MG63 (cell line): ENCODE measurements around the gene LAMA4. TPM values are rescaled to one million over a fixed set of nuclear protein-coding genes. Genes with fewer than 3 reads are reported as not detected.

Experiments used
- DNase-seq: peaks from one replicate; pipeline ENCODE4 v3.0.0-alpha.2; 2020
- H3K27me3 ChIP-seq: fragments of 250-450 bp; sonication (Bioruptor Pico); 2 replicates; pipeline ENCODE4 v1.5.1; 2020; ENCODE audit warnings: mild to moderate bottlenecking, moderate library complexity
- H3K36me3 ChIP-seq: fragments of 250-450 bp; sonication (Bioruptor Pico); 2 replicates; pipeline ENCODE4 v1.5.1; 2020; ENCODE audit warnings: mild to moderate bottlenecking, moderate library complexity
- H3K4me3 ChIP-seq: fragments of 250-450 bp; sonication (Bioruptor Pico); 2 replicates; pipeline ENCODE4 v1.5.1; 2020; ENCODE audit warnings: mild to moderate bottlenecking, moderate library complexity
- H3K9me3 ChIP-seq: fragments of 250-450 bp; sonication (Bioruptor Pico); 2 replicates; pipeline ENCODE4 v1.5.1; 2020; ENCODE audit warnings: mild to moderate bottlenecking, moderate library complexity
- total RNA-seq: library from RNA; depleted of rRNA; stranded (reverse); fragments of >200 nt; shearing (Covaris generic); gene quantifications from 2 replicates; pipeline ENCODE4 v1.2.3, GENCODE V29; 2014; ENCODE audit warnings: low replicate concordance

The LAMA4 gene
- total RNA-seq, 1 experiment from 2014 or later: 13.0 TPM

DNA sequence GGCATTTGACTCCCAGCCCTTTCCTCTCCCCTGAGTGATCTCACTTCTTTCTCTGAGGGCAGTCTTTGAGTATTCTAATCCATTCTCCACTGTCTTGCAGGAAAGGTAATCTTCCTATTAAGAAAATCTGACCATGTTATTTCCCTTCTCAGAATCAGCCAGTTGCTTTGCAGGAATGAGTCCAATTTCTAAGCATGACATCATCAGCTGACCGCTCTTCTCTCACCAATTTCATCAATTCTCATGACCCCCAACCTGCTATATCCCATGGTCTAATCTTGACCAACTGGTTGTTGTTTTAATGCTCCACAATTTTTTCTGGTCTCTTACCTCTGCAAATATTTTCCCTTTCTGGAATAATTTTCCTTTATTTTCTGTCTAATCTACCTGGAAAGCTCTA, 93.6 kb downstream of the LAMA4 start:
- Histone ChIP-seq H3K9me3 (no peaks in the 10 kb centered on the region), H3K36me3 (peaks cover 16% of the 10 kb centered on the region), H3K27me3 (no peaks in the 10 kb centered on the region), H3K4me3 (no peak overlapping the region)
- no peak for DNase-seq

DNA sequence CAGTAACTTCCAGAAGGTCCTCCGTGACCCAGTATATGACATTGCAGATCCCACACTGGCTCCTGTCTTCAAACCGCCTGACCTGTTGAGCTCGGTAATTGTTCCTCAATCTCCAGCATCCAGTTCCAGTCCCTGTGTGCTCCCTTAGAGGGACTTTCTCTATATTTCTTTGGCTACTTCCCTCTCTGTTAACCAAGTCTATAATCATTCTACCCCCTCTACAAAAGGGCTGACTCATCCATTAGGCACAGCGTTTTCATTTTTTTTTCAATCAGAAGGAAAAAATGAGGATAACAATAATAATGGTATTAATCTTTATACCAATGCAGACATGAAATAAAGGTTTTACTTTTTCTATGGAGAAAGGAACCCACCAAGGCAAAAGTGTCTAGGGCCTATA, 97.7 kb downstream of the LAMA4 start:
- Histone ChIP-seq H3K27me3 (no peaks in the 10 kb centered on the region), H3K36me3 (peaks cover 5% of the 10 kb centered on the region; the same call in 1 of the 2 replicates), H3K9me3 (no peaks in the 10 kb centered on the region), H3K4me3 (no peak overlapping the region)
- DNase-seq: no peak

DNA sequence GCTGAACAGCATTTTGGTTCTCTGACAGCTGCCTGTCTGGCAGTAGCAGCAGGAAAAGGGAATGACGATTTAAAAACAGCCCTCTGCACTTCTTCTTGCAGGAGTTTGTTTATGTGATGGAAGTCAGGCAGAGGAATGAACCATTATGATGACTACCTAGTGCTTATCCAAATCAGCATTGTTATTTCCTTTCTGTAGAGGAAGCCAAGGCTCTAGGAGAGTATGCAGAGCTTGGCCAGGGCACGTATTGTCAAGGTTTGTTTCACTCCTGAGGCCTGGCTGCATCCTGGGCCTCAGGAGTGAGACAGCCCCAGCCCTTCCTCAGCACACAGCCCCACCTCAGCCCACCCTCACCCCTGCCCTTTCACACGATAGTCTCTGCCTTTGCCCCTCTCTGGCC, 98.5 kb downstream of the LAMA4 start:
- peaks cover 5% of the 10 kb centered on the region; the same call in 1 of the 2 replicates for H3K36me3 ChIP-seq
- no peaks in the 10 kb centered on the region for H3K9me3 ChIP-seq
- no peaks in the 10 kb centered on the region for H3K27me3 ChIP-seq
- no peak overlapping the region for H3K4me3 ChIP-seq
- peak; percentile 47 for DNase-seq

DNA sequence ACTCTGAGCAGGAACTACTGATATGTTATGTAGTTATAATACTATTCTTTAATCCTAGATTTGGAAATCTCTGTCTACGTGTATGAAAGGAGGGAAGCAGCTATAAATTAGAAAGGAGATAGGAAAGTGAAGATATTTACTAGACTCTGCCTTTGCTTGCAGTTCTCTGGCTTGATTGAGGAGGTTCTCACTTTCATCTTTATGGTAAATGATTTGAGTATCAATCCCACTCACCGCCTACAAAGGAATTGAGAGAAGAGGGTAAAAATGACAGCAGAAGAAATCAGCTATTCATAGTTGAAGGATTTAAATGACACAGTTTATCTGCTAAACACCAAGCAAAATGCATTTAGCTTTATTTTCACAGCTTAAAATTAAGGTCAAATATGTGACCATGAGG, 99.7 kb downstream of the LAMA4 start:
- peaks cover 5% of the 10 kb centered on the region; the same call in 1 of the 2 replicates for H3K36me3 ChIP-seq
- no peak for DNase-seq
- H3K4me3 ChIP-seq: no peak overlapping the region
- no peaks in the 10 kb centered on the region for H3K9me3 ChIP-seq
- no peaks in the 10 kb centered on the region for H3K27me3 ChIP-seq

DNA sequence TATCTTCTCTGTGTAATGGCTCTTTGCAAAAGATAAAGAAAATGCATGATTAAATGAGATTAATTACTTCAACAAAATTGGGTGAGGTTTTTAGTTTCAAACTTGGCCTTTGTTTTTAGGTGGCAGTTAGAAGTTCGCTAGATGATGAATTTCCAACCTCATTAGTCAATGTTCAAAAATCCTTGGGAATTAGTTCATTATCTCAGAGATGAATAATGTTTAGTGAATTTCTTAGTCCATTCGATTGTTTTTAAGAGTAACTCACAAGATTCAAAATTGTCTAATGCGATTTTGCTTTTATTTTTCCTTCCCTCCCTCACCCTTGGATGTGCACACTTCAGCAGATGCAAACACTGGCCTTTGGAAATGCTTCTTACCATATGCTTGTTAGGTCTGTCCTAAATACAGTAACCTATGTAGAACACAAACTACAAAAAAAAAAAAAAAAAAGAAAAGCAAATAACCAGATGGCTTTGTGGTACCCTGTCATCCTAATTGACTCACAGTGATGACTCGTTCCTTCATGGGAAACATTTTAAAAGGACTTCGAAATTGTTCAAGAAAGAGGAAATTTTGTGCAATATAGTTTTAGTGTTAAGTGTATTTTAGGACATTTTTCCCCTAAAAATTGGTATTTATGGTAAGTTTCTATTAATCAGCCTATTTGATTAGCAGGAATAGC, 100.3 kb downstream of the LAMA4 start:
- H3K4me3 ChIP-seq: no peak overlapping the region
- H3K9me3 ChIP-seq: no peaks in the 10 kb centered on the region
- H3K36me3 ChIP-seq: peaks cover 5% of the 10 kb centered on the region; the same call in 1 of the 2 replicates
- DNase-seq: no peak
- no peaks in the 10 kb centered on the region for H3K27me3 ChIP-seq

DNA sequence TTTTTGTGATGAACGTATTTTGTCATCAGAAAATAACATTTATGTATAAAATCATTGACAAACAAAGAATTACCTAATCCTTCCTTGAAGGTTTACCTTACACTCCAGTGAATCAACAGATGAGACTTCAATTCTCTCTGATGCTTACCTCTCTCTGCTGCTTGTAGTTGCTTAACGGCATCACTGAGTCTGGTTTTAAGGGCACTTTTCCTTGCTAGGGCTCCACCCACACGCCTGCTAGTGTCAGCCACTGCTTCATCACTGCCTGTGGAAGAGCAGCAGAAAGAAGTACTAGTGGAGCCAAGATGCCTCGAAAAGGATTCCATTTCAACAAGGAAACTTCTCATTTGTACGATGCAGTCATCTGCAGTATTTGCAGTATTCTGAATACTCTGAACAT, 104.0 kb downstream of the LAMA4 start:
- no peak for DNase-seq
- H3K9me3 ChIP-seq: no peaks in the 10 kb centered on the region
- no peak overlapping the region for H3K4me3 ChIP-seq
- H3K27me3 ChIP-seq: no peaks in the 10 kb centered on the region
- H3K36me3 ChIP-seq: peaks cover 13% of the 10 kb centered on the region; the same call in 1 of the 2 replicates

DNA sequence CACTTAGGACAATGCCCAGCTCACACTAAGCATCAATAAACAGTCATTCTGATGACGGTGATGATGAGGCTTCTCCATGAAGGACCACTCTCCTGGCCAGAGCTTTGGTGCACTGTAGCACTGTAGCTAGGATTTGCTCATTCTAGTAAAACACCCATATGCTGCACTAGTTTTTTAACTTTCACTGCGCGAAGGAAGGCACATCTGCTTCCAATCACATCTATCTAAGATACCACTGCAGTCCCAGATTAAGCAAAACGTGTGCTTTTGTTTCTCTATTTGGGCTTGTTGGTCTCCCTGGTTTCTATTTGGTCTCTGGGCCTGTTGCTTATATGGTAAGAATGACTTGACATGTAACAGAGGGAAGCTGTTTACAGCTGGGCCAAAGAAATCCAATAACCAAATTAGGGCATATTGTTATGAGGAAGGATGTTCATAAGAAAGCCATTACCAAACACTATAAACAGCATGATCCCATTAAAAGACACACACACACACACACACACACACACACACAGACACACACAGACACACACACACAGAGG, 104.6 kb downstream of the LAMA4 start:
- H3K27me3 ChIP-seq: no peaks in the 10 kb centered on the region
- DNase-seq: no peak
- no peaks in the 10 kb centered on the region for H3K9me3 ChIP-seq
- no peak overlapping the region for H3K4me3 ChIP-seq
- peaks cover 12% of the 10 kb centered on the region; the same call in 1 of the 2 replicates for H3K36me3 ChIP-seq

DNA sequence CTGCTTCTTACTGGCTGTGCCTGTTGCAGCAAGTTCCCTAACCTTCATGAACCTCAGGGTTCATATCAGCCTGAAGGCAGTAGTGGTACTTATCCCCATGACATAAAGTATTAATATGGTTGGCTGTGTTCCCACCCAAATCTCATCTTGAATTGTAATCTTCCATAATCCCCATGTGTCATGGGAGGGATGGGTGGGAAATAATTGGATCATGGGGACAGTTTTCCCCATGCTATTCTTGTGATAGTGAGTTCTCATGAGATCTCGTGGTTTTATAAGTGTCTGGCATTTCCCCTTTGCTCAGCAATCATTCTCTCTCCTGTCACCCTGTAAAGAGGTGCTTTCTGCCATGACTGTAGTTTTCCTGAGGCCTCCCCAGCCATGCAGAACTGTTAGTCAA, 105.1 kb downstream of the LAMA4 start:
- Histone ChIP-seq H3K36me3 (peaks cover 11% of the 10 kb centered on the region), H3K4me3 (no peak overlapping the region), H3K9me3 (no peaks in the 10 kb centered on the region), H3K27me3 (no peaks in the 10 kb centered on the region)
- no peak for DNase-seq

DNA sequence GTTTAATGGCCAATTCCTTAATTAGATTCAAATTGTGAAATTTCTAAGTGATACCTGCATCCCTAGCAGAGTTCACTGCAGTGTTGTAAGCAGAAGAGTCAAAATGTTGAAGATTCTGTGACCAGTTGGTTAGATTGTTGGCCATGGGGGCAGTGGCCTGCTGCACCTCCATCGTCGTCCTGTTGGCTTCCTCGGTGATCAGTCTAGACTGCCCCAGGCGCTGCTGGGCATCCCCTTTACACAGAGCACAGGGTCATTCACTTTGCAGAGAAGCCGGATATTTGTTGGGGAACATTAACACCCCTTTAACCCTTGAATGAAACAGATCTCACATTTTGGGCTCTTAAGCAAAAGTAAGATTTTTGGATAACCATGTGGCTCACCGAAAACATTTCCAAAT, 106.3 kb downstream of the LAMA4 start:
- H3K27me3 ChIP-seq: no peaks in the 10 kb centered on the region

DNA sequence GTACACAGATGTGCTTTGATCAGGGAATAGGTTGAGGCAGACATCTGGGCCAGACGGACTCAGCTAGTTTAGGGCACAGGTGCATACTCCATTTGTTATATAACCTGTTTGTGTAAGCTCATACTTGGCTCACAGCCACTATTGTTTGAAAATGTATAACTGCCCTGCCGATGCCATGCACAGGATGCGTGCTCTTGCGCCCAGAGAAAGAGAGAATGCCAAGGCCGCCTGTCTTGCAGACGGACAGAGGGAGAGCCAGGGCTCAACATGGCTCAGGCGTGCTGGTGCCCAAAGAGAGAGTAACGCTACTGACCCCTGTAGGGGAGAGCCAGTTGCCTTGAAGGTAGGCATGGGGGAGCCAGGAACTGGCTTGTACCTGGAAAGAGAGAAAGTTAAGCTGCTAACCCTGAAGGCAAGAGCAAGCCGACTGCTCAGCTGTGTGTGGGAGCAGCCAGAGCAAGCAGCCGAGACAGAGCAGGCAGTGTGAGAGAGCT, 109.2 kb downstream of the LAMA4 start:
- no peak overlapping the region for H3K4me3 ChIP-seq
- peaks cover 34% of the 10 kb centered on the region for H3K36me3 ChIP-seq
- H3K27me3 ChIP-seq: no peaks in the 10 kb centered on the region
- no peaks in the 10 kb centered on the region for H3K9me3 ChIP-seq
- DNase-seq: no peak

More for the DNA sequence above, 106.3 kb downstream of the LAMA4 start:
- H3K9me3 ChIP-seq: no peaks in the 10 kb centered on the region
- peaks cover 17% of the 10 kb centered on the region for H3K36me3 ChIP-seq
- H3K4me3 ChIP-seq: no peak overlapping the region
- DNase-seq: no peak

DNA sequence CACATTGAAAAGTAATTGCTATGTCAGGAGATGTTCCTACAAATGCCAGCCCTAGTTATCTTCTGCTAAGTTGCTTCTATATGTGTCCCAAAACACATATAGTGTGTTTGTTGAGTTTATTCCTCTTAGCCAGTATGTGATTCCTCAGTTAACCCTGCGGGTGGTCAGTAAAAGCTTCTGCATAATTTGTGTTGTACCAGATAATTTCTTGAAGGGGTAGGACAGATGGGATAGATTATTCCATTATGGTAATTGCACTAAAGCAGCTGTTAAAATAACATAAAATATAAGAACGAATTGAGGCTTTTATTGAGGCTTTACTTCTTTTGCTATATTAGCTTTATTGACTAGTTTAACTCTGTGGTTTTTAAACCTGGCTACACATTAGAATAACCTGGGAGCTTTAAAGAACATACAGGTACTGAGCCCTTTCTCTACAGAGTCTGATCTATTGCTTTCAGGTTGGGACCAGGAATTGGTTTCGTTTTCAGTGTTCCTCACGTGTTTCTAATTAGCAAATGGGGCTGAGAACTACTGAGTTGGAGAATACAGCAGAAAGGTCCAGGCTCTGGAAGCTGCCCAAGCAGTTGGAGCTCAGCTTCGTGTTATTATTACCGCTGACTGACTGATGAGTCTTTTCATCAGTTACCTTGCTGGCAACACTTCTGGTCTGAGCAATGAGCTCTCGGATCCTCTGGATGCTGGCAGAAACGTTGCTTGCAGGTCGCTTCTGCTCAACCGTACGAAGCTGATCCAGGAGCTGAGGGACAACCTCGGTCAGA, 110.0 kb downstream of the LAMA4 start:
- no peak for DNase-seq
- H3K27me3 ChIP-seq: no peaks in the 10 kb centered on the region
- peaks cover 35% of the 10 kb centered on the region for H3K36me3 ChIP-seq
- H3K4me3 ChIP-seq: no peak overlapping the region
- no peaks in the 10 kb centered on the region for H3K9me3 ChIP-seq

DNA sequence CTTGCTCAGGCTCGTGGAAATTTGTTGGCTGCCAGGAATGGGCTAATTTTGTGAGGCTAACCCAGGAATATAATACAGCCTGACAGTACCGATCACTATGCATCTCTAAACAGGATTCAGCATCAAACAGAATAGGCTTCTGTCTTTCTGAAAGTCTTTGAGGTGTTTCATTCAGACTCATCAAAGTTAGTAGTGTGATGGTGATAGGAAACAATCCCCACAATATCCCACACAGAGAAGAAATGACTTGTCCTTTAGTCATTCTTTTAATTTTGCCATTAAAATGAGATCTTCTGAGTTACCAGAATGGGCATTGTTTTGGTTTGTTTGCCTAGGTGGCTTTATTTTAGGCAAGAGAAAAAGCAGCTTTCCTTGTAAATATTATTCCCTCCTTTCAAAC, 112.7 kb downstream of the LAMA4 start:
- Histone ChIP-seq H3K9me3 (no peaks in the 10 kb centered on the region), H3K4me3 (no peak overlapping the region), H3K36me3 (peaks cover 34% of the 10 kb centered on the region), H3K27me3 (no peaks in the 10 kb centered on the region)
- DNase-seq: no peak

DNA sequence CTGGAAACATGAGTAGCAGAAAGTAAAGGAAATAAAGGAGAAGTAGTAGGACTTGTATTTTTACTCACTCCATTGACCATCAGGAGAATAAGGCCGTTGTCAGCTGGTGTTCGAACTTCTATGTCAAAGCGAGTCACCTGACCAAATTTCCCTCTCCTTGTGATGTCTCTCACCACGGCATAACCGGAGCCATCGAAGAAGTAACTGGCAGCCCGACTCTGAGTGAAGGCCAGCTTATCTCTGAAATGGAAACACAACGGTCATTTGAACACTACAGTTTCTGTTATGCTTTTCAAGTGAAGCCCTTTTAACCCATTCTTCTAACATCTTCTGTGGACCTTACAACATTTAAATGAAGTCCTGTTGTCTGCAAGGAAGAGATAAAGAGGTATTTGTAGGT, 115.3 kb downstream of the LAMA4 start:
- no peak for DNase-seq
- Histone ChIP-seq H3K4me3 (no peak overlapping the region), H3K9me3 (no peaks in the 10 kb centered on the region), H3K27me3 (no peaks in the 10 kb centered on the region), H3K36me3 (peaks cover 29% of the 10 kb centered on the region)

DNA sequence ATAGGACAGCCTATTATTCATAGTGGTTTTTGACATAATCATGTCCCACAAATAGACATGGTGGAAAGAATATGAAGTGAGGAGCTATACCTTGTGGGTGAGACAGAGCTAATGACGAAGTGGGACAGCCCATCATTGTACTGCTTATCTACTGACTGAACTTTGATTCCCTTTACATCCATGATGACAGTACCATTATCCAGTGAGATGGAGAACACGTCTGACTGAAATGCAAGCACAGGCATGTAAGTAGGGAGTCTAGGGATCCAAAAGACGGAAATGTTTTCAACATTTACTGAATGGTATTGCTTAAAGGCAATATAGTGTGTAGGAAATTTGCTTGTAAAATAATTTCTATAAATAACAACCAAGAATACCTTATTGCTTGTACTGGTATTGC, 123.5 kb downstream of the LAMA4 start:
- Histone ChIP-seq H3K36me3 (peaks cover 10% of the 10 kb centered on the region), H3K9me3 (no peaks in the 10 kb centered on the region)
- DNase-seq: no peak

DNA sequence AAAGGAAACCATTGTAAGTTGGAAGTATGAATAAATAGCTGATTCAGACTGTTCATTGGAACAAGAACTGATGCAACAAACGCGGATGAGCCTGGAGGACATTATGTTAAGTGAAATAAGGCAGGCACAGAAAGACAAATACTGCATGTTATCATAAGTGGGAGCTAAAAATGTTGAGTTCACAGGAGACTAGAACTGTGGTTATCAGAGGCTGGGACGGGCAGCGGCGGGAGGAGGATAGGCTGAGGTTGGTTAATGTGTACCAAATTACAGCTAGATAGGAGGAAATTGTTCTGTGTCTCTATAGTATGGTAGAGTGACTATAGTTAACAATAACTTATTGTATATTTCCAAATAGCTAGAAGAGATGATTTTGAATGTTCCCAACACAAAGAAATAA, 126.2 kb downstream of the LAMA4 start:
- H3K27me3 ChIP-seq: no peaks in the 10 kb centered on the region
- DNase-seq: no peak
- no peak overlapping the region for H3K4me3 ChIP-seq
- H3K9me3 ChIP-seq: no peaks in the 10 kb centered on the region
- H3K36me3 ChIP-seq: peaks cover 10% of the 10 kb centered on the region

More for the DNA sequence above, 123.5 kb downstream of the LAMA4 start:
- Histone ChIP-seq H3K27me3 (no peaks in the 10 kb centered on the region), H3K4me3 (no peak overlapping the region)

DNA sequence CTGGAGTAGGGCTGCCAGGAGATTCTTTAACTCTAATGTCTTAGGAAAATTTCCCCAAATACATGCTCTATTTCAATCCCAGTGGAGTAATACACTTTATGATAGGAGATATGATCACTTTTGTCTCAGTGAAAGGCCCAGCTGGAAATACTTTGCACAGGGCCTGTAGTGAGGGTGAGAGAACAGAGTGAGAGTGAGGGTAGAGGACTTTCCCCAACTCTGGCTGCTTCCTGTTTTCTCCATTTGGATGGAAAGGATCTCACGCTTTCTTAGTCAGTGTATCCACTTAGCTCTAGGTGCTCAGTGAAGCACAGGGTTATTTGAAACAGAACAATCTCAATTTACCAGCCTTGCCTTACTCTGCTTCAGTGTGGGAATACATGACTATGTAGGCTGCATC, 130.4 kb downstream of the LAMA4 start:
- no peak for DNase-seq
- Histone ChIP-seq H3K9me3 (no peaks in the 10 kb centered on the region), H3K4me3 (no peak overlapping the region), H3K27me3 (no peaks in the 10 kb centered on the region), H3K36me3 (peaks cover 22% of the 10 kb centered on the region)

DNA sequence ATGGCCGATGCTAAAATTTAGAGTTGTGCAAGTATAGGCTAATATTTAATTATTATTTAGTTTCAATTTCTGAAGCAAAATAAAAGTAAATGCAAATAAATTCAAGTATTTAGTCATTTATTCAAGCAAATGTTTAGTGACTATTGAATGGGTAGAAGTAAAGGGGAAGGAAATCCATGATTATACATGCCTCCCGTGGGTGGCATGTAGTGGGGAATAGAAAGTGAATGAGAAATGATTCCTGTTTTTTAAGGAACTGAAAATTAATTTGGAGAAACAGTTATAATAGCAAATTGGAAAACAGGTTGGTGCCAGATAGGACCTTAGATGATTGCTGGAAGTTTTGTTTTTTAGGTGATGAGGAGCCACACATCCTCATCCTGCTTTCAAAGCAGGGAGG, 131.6 kb downstream of the LAMA4 start:
- Histone ChIP-seq H3K4me3 (no peak overlapping the region), H3K9me3 (no peaks in the 10 kb centered on the region), H3K36me3 (peaks cover 28% of the 10 kb centered on the region), H3K27me3 (no peaks in the 10 kb centered on the region)
- DNase-seq: no peak
